ENCODE data around the gene FMN2.

Gene FMN2

DNA sequence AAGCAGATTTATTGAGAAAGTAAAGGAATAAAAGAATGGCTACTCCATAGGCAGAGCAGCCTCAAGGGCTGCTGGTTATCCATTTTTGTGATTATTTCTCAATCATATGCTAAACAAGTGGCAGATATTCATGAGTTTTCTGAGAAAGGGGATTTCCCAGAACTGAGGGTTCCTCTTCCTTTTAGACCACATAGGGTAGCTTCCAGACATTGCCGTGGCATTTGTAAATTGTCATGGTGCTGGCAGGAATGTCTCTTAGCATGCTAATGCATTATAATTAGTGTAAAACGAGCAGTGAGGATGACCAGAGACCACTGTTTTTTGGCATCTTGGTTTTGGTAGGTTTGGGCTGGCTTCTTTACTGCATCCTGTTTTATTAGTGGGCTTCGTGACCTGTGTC lies 16.8 kb upstream of the FMN2 start:
- no peak overlapping the region for H2BK15ac ChIP-seq (replicated peaks; ENCODE audit: low read depth)

DNA sequence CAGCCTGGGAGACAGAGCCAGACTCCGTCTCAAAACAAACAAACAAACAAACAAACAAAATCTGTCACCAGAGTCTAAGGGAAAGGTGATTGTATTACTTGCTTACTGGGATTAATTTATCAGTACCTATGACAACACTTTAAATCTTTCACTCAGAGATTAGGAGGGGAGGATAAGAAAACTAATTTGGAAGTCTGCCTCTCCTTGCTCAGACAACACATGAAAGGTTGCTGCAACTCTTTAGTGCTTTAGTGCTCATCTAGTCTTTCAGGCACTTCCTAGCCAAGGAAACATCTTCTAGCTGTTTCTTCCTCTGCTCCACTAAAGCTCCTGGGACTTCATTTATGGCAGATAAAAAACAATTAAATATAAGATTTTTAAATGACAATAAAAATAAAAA lies 7.3 kb upstream of the FMN2 start:
- H3K23ac ChIP-seq (ENCODE audit: low read length): no peak overlapping the region
- no peak overlapping the region for H3K4me3 ChIP-seq (ENCODE audit: low read length)
- peak overlapping the region; percentile 83 for H3K18ac ChIP-seq (ENCODE audit: low read length)
- H3K27me3 ChIP-seq (ENCODE audit: insufficient read depth, low read length, poor library complexity): no peaks in the 10 kb centered on the region
- H3K56ac ChIP-seq (ENCODE audit: low read length): peak overlapping the region; percentile 64
- H3K4me1 ChIP-seq (ENCODE audit: control insufficient read depth, low read depth, low read length): peaks cover 2% of the 10 kb centered on the region
- no peak overlapping the region for H4K8ac ChIP-seq (ENCODE audit: low read depth, low read length)
- no peak overlapping the region for H4K5ac ChIP-seq (ENCODE audit: low read length)
- H2BK5ac ChIP-seq (ENCODE audit: low read length): no peak overlapping the region
- H3K27ac ChIP-seq (ENCODE audit: low read depth, low read length): no peak overlapping the region
- H3K9ac ChIP-seq (ENCODE audit: low read length): no peak overlapping the region
- DNase-seq: peak; percentile 68
- H2AK5ac ChIP-seq (ENCODE audit: low read length): no peak overlapping the region
- no peak overlapping the region for H3K4me2 ChIP-seq (ENCODE audit: low read length)
- no peak overlapping the region for H2BK15ac ChIP-seq (replicated peaks; ENCODE audit: low read depth)
- WGBS (ENCODE audit: extremely low coverage, insufficient coverage, low lambda C conversion rate): no CpG with 5 or more reads among the region's 1 CpG
- H2BK120ac ChIP-seq (ENCODE audit: low read depth, low read length): no peak overlapping the region
- no peaks in the 10 kb centered on the region for H3K36me3 ChIP-seq (ENCODE audit: control insufficient read depth, insufficient read depth, low read length)
- no peak overlapping the region for H3K4ac ChIP-seq (ENCODE audit: low read depth, low read length)
- no peaks in the 10 kb centered on the region for H3K79me1 ChIP-seq (ENCODE audit: low read length)
- no peaks in the 10 kb centered on the region for H3K79me2 ChIP-seq (ENCODE audit: control insufficient read depth, insufficient read depth, low read length)

More for the DNA sequence above, 16.8 kb upstream of the FMN2 start:
- Histone ChIP-seq H3K27ac (ENCODE audit: low read depth, low read length) (no peak overlapping the region), H2BK5ac (ENCODE audit: low read length) (no peak overlapping the region), H3K36me3 (ENCODE audit: control insufficient read depth, insufficient read depth, low read length) (no peaks in the 10 kb centered on the region), H4K5ac (ENCODE audit: low read length) (no peak overlapping the region), H3K79me1 (ENCODE audit: low read length) (no peaks in the 10 kb centered on the region), H3K56ac (ENCODE audit: low read length) (no peak overlapping the region), H3K4me3 (ENCODE audit: low read length) (no peak overlapping the region), H3K9ac (ENCODE audit: low read length) (no peak overlapping the region), H4K8ac (ENCODE audit: low read depth, low read length) (no peak overlapping the region), H3K4me1 (ENCODE audit: control insufficient read depth, low read depth, low read length) (no peaks in the 10 kb centered on the region), H3K18ac (ENCODE audit: low read length) (no peak overlapping the region), H3K27me3 (ENCODE audit: insufficient read depth, low read length, poor library complexity) (no peaks in the 10 kb centered on the region), H3K79me2 (ENCODE audit: control insufficient read depth, insufficient read depth, low read length) (no peaks in the 10 kb centered on the region), H3K4me2 (ENCODE audit: low read length) (no peak overlapping the region), H2BK120ac (ENCODE audit: low read depth, low read length) (no peak overlapping the region), H2AK5ac (ENCODE audit: low read length) (no peak overlapping the region), H3K23ac (ENCODE audit: low read length) (no peak overlapping the region), H3K4ac (ENCODE audit: low read depth, low read length) (no peak overlapping the region)
- WGBS (ENCODE audit: extremely low coverage, insufficient coverage, low lambda C conversion rate): no CpG with 5 or more reads among the region's 3 CpGs
- no peak for DNase-seq

DNA sequence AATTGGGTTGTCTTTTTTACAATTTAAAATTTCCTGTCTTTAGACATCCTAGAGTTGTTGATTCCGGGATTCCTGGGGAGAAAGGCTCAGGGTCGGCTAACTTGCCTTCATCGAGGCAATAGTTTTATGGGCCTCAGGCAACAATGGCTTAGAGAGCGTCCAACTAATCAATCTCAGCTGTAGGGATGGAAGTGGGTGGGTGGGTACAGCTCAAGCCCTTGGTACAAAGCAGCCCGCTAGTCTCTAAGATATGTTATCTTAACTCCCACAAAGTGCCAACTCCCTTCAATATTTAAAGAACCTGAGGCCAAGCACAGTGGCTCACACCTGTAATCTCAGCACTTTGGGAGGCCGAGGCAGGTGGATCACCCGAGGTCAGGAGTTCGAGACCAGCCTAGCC lies 6.9 kb upstream of the FMN2 start:
- H3K56ac ChIP-seq (ENCODE audit: low read length): no peak overlapping the region
- H3K9ac ChIP-seq (ENCODE audit: low read length): no peak overlapping the region
- no peak overlapping the region for H3K4me2 ChIP-seq (ENCODE audit: low read length)
- H3K18ac ChIP-seq (ENCODE audit: low read length): no peak overlapping the region
- peak; percentile 74 for DNase-seq
- H3K27ac ChIP-seq (ENCODE audit: low read depth, low read length): no peak overlapping the region
- H3K36me3 ChIP-seq (ENCODE audit: control insufficient read depth, insufficient read depth, low read length): no peaks in the 10 kb centered on the region
- H2AK5ac ChIP-seq (ENCODE audit: low read length): no peak overlapping the region
- H3K79me1 ChIP-seq (ENCODE audit: low read length): no peaks in the 10 kb centered on the region
- H3K79me2 ChIP-seq (ENCODE audit: control insufficient read depth, insufficient read depth, low read length): no peaks in the 10 kb centered on the region
- no peak overlapping the region for H3K4me3 ChIP-seq (ENCODE audit: low read length)
- H3K4me1 ChIP-seq (ENCODE audit: control insufficient read depth, low read depth, low read length): peaks cover 2% of the 10 kb centered on the region
- no peak overlapping the region for H4K8ac ChIP-seq (ENCODE audit: low read depth, low read length)
- no peak overlapping the region for H4K5ac ChIP-seq (ENCODE audit: low read length)
- H3K4ac ChIP-seq (ENCODE audit: low read depth, low read length): no peak overlapping the region
- WGBS (ENCODE audit: extremely low coverage, insufficient coverage, low lambda C conversion rate): no CpG with 5 or more reads among the region's 8 CpGs
- no peak overlapping the region for H2BK120ac ChIP-seq (ENCODE audit: low read depth, low read length)
- H3K27me3 ChIP-seq (ENCODE audit: insufficient read depth, low read length, poor library complexity): no peaks in the 10 kb centered on the region
- no peak overlapping the region for H2BK5ac ChIP-seq (ENCODE audit: low read length)
- H2BK15ac ChIP-seq (replicated peaks; ENCODE audit: low read depth): no peak overlapping the region
- H3K23ac ChIP-seq (ENCODE audit: low read length): no peak overlapping the region

DNA sequence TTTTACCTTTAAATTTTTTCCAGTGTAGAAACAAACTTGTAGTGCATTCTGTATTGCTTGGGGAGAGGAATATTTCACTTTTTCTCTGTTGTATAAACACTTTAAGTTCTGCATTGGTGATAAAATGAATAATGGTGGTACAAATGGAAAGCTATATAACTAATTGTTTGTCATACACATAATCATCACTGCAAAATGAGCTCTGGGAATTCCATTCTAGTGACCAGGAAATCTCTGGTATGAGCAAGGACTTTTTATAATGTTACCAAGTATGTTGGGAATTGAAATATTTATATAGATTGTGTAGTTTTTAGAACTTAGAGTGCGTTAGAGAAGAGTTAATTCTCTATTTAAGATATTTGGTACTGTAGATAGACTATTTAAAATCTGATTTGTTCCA lies 5.0 kb upstream of the FMN2 start:
- no peak for DNase-seq
- Histone ChIP-seq H3K36me3 (ENCODE audit: control insufficient read depth, insufficient read depth, low read length) (no peaks in the 10 kb centered on the region), H3K23ac (ENCODE audit: low read length) (no peak overlapping the region), H3K18ac (ENCODE audit: low read length) (no peak overlapping the region), H3K27ac (ENCODE audit: low read depth, low read length) (no peak overlapping the region), H3K79me1 (ENCODE audit: low read length) (no peaks in the 10 kb centered on the region), H3K9ac (ENCODE audit: low read length) (no peak overlapping the region), H3K4ac (ENCODE audit: low read depth, low read length) (no peak overlapping the region), H2BK5ac (ENCODE audit: low read length) (no peak overlapping the region), H2BK120ac (ENCODE audit: low read depth, low read length) (no peak overlapping the region), H3K56ac (ENCODE audit: low read length) (no peak overlapping the region), H3K4me3 (ENCODE audit: low read length) (no peak overlapping the region), H3K27me3 (ENCODE audit: insufficient read depth, low read length, poor library complexity) (no peaks in the 10 kb centered on the region), H3K4me2 (ENCODE audit: low read length) (no peak overlapping the region), H4K5ac (ENCODE audit: low read length) (no peak overlapping the region), H3K4me1 (ENCODE audit: control insufficient read depth, low read depth, low read length) (peaks cover 2% of the 10 kb centered on the region), H4K8ac (ENCODE audit: low read depth, low read length) (no peak overlapping the region), H3K79me2 (ENCODE audit: control insufficient read depth, insufficient read depth, low read length) (no peaks in the 10 kb centered on the region), H2AK5ac (ENCODE audit: low read length) (no peak overlapping the region), H2BK15ac (replicated peaks; ENCODE audit: low read depth) (no peak overlapping the region)
- WGBS (ENCODE audit: extremely low coverage, insufficient coverage, low lambda C conversion rate): 100% methylated on average over 1 of the region's 1 CpG

DNA sequence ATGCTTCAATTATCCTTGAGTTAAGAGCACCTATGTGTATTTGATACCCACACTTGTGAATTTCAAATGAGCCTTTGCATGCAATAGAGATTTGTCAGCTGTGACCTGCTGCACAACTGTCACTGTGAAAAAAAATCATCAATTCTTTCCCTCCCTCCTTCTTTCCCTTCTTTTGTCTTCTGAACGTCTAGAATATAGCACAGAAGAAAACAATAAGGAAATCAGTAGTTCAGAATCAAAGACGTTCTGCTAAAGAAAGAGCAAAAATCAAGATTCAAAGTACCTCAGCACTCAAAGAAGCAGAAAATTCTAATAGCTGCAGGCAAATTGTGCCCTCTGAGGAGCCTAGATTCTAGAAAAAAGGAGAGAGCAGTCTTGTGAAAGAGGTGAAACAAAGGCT lies 1.7 kb upstream of the FMN2 start:
- H3K79me2 ChIP-seq (ENCODE audit: control insufficient read depth, insufficient read depth, low read length): no peaks in the 10 kb centered on the region
- H2BK15ac ChIP-seq (replicated peaks; ENCODE audit: low read depth): no peak overlapping the region
- no peak overlapping the region for H3K4me3 ChIP-seq (ENCODE audit: low read length)
- peaks cover 4% of the 10 kb centered on the region for H3K4me1 ChIP-seq (ENCODE audit: control insufficient read depth, low read depth, low read length)
- no peak overlapping the region for H3K4me2 ChIP-seq (ENCODE audit: low read length)
- H2BK5ac ChIP-seq (ENCODE audit: low read length): no peak overlapping the region
- H4K5ac ChIP-seq (ENCODE audit: low read length): no peak overlapping the region
- WGBS (ENCODE audit: extremely low coverage, insufficient coverage, low lambda C conversion rate): no CpG with 5 or more reads among the region's 2 CpGs
- H3K27ac ChIP-seq (ENCODE audit: low read depth, low read length): no peak overlapping the region
- no peak overlapping the region for H3K23ac ChIP-seq (ENCODE audit: low read length)
- H3K9ac ChIP-seq (ENCODE audit: low read length): no peak overlapping the region
- H3K36me3 ChIP-seq (ENCODE audit: control insufficient read depth, insufficient read depth, low read length): no peaks in the 10 kb centered on the region
- no peaks in the 10 kb centered on the region for H3K27me3 ChIP-seq (ENCODE audit: insufficient read depth, low read length, poor library complexity)
- DNase-seq: no peak
- no peak overlapping the region for H4K8ac ChIP-seq (ENCODE audit: low read depth, low read length)
- H3K56ac ChIP-seq (ENCODE audit: low read length): no peak overlapping the region
- H3K18ac ChIP-seq (ENCODE audit: low read length): no peak overlapping the region
- no peak overlapping the region for H2BK120ac ChIP-seq (ENCODE audit: low read depth, low read length)
- H2AK5ac ChIP-seq (ENCODE audit: low read length): no peak overlapping the region
- peaks cover 2% of the 10 kb centered on the region for H3K79me1 ChIP-seq (ENCODE audit: low read length)
- H3K4ac ChIP-seq (ENCODE audit: low read depth, low read length): no peak overlapping the region

DNA sequence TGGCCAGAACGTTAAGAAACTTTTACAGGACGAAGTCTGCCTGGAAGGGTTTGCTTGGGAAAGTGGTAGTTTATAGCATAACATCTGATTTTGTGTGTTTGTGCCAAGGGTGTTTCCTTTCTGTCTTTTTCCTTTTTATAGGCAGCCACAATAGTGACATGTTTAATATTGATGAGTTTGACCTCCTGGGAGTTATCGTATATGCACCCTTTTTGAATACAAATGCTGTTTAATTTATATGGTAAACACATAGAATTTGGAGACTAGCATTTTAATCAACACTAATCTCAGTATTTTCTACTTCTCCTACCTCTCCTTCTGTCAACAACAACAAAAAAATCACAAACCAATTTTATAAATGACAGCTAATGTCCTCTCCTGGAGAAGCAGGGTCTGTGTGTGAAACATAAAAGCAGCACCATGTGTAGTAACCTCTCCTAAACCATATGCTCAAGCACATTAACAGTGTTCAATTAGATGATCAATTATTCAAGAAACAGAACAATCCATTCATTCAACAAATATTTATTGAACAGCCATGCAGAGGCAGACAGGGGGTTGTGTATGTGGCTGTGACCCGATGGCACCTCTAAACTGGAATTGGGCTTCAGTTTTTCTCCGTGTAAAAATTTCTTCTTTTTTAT lies 604 bp upstream of the FMN2 start:
- Histone ChIP-seq H2AK5ac (ENCODE audit: low read length) (no peak overlapping the region), H3K79me1 (ENCODE audit: low read length) (peaks cover 2% of the 10 kb centered on the region), H3K56ac (ENCODE audit: low read length) (peak overlapping the region; percentile 26), H3K9ac (ENCODE audit: low read length) (peak overlapping the region; percentile 12), H4K8ac (ENCODE audit: low read depth, low read length) (no peak overlapping the region), H2BK120ac (ENCODE audit: low read depth, low read length) (no peak overlapping the region), H3K18ac (ENCODE audit: low read length) (no peak overlapping the region), H2BK15ac (replicated peaks; ENCODE audit: low read depth) (no peak overlapping the region), H3K23ac (ENCODE audit: low read length) (no peak overlapping the region), H3K4ac (ENCODE audit: low read depth, low read length) (no peak overlapping the region), H4K5ac (ENCODE audit: low read length) (no peak overlapping the region), H3K36me3 (ENCODE audit: control insufficient read depth, insufficient read depth, low read length) (no peaks in the 10 kb centered on the region), H3K27me3 (ENCODE audit: insufficient read depth, low read length, poor library complexity) (no peaks in the 10 kb centered on the region), H3K4me3 (ENCODE audit: low read length) (no peak overlapping the region), H3K4me1 (ENCODE audit: control insufficient read depth, low read depth, low read length) (peaks cover 4% of the 10 kb centered on the region), H3K79me2 (ENCODE audit: control insufficient read depth, insufficient read depth, low read length) (no peaks in the 10 kb centered on the region), H3K27ac (ENCODE audit: low read depth, low read length) (no peak overlapping the region), H3K4me2 (ENCODE audit: low read length) (peak overlapping the region; percentile 40), H2BK5ac (ENCODE audit: low read length) (no peak overlapping the region)
- no peak for DNase-seq
- no CpG with 5 or more reads among the region's 5 CpGs for WGBS (ENCODE audit: extremely low coverage, insufficient coverage, low lambda C conversion rate)

Data from mesendoderm (in vitro differentiated cells).